SK-N-MC (cell line): ENCODE data around the gene LTBP2.

Experiments
- DNase-seq: peaks from one replicate; pipeline ENCODE4 v3.0.0-alpha.2; 2011; ENCODE audit warnings: low read depth, low spot score
- H3K27ac ChIP-seq: fragments of 200-600 bp; sonication (generic); 2 replicates; pipeline ENCODE4 v1.5.1; 2016; ENCODE audit warnings: mixed run types
- H3K36me3 ChIP-seq: fragments of 200-600 bp; sonication (generic); 2 replicates; pipeline ENCODE4 v1.6.1; 2017; ENCODE audit warnings: antibody characterized with exemption, low read length, mixed read lengths; ENCODE audit not compliant: insufficient read depth
- H3K4me3 ChIP-seq: fragments of 200-600 bp; sonication (generic); 2 replicates; pipeline ENCODE4 v1.5.1; 2016
- H3K9ac ChIP-seq: fragments of 200-600 bp; sonication (generic); 2 replicates; pipeline ENCODE4 v1.8.0; 2017; ENCODE audit warnings: mixed run types, mixed read lengths; ENCODE audit not compliant: insufficient read length
- H3K9me3 ChIP-seq: fragments of 200-600 bp; sonication (generic); 2 replicates; pipeline ENCODE4 v1.6.1; 2017; ENCODE audit warnings: low read depth, mild to moderate bottlenecking, antibody characterized with exemption, low read length, moderate library complexity, mixed read lengths
- EZH2 ChIP-seq: fragments of 200-600 bp; sonication (generic); IDR thresholded peaks from one replicate; pipeline ENCODE4 v1.6.1; 2017; ENCODE audit warnings: antibody characterized with exemption
- FOXP2 ChIP-seq: optimal IDR thresholded peaks from 2 replicates; pipeline ENCODE3; 2011; ENCODE audit warnings: mild to moderate bottlenecking, moderate library complexity; ENCODE audit not compliant: insufficient read depth; ENCODE audit errors: extremely low read length, control extremely low read depth
- POLR2AphosphoS5 ChIP-seq: IDR thresholded peaks from 2 replicates; pipeline ENCODE4 v1.6.1; 2012; ENCODE audit warnings: mild to moderate bottlenecking, low read depth, low read length, borderline replicate concordance

LTBP2 gene

GRCh38 chr14:74577247-74577947 is 34.6 kb downstream of the LTBP2 start:
- no peak overlapping the region for H3K4me3 ChIP-seq
- no peak overlapping the region for H3K27ac ChIP-seq
- H3K9ac ChIP-seq = no peak overlapping the region
- no peaks in the 10 kb centered on the region for H3K36me3 ChIP-seq
- TF ChIP-seq POLR2AphosphoS5 (no peak), FOXP2 (no peak), EZH2 (no peak)
- no peak for DNase-seq
- no peaks in the 10 kb centered on the region for H3K9me3 ChIP-seq

DNA sequence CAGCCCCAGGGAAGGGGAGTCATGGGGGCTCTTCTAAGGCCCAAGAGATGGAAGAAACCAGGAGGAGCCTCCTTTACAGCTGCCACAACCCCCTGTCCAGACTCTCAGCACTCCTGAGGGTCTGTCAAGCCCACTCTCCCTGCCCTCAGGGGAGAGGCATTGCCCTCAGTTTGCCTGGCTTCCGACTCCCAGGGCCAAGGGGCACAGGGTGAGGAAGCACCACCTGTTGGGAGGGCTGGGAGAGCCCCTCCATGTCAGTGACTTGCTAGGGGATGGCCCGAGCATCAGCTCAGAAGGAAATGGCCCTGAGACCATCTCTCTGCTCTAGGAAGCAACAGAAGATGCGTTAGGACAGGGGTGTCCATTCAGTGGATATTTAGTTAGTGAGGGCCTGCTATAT is 36.1 kb downstream of the LTBP2 start:
- Histone ChIP-seq H3K27ac (no peak overlapping the region), H3K4me3 (no peak overlapping the region), H3K9ac (no peak overlapping the region), H3K36me3 (no peaks in the 10 kb centered on the region), H3K9me3 (no peaks in the 10 kb centered on the region)
- TF ChIP-seq EZH2 (no peak), POLR2AphosphoS5 (no peak), FOXP2 (no peak)
- no peak for DNase-seq

- no peak overlapping the region for H3K4me3 ChIP-seq
- DNase-seq = no peak
- no peak for TF ChIP-seq EZH2
- no peak for TF ChIP-seq POLR2AphosphoS5
- no peak for TF ChIP-seq FOXP2
- no peak overlapping the region for H3K27ac ChIP-seq
- no peak overlapping the region for H3K9ac ChIP-seq
- no peaks in the 10 kb centered on the region for H3K9me3 ChIP-seq
- H3K36me3 ChIP-seq = no peaks in the 10 kb centered on the region
Measured at GRCh38 chr14:74575507-74575906, 36.5 kb downstream of the LTBP2 start.

DNA sequence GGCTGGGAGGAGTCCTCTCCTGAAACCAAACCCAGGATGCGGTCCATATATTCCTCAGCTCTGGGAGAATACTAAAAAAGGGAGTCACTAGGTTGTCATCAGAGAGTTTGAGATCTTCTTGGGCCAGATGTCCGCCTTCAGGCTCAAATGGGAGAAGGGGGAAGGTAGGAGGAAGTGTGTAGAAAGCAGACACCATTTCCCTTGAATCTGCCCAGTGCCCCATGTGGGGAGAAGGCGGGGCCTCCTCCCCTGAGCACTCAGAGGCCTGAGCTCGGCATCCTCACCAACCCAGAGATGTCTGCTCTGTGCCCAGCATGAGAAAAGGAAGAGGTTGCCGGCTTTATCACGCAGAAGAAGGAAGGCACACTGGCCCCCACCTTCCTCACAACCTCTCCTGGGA is 37.3 kb downstream of the LTBP2 start:
- DNase-seq = no peak
- no peak overlapping the region for H3K9ac ChIP-seq
- no peak overlapping the region for H3K27ac ChIP-seq
- TF ChIP-seq EZH2 (no peak), FOXP2 (no peak), POLR2AphosphoS5 (no peak)
- no peaks in the 10 kb centered on the region for H3K9me3 ChIP-seq
- no peaks in the 10 kb centered on the region for H3K36me3 ChIP-seq
- H3K4me3 ChIP-seq = no peak overlapping the region

GRCh38 chr14:74574090-74574433 is 38.0 kb downstream of the LTBP2 start:
- H3K4me3 ChIP-seq = no peak overlapping the region
- TF ChIP-seq FOXP2 (no peak), POLR2AphosphoS5 (no peak), EZH2 (no peak)
- no peak overlapping the region for H3K27ac ChIP-seq
- no peak overlapping the region for H3K9ac ChIP-seq
- DNase-seq = no peak
- H3K36me3 ChIP-seq = no peaks in the 10 kb centered on the region
- H3K9me3 ChIP-seq = no peaks in the 10 kb centered on the region

- Histone ChIP-seq H3K9me3 (no peaks in the 10 kb centered on the region), H3K9ac (no peak overlapping the region), H3K27ac (no peak overlapping the region), H3K4me3 (no peak overlapping the region), H3K36me3 (no peaks in the 10 kb centered on the region)
- TF ChIP-seq POLR2AphosphoS5 (no peak), FOXP2 (no peak), EZH2 (no peak)
- DNase-seq = no peak
Measured at GRCh38 chr14:74573421-74574089, 38.5 kb downstream of the LTBP2 start.

- TF ChIP-seq FOXP2 = no peak
- no peak for TF ChIP-seq POLR2AphosphoS5
- TF ChIP-seq EZH2 = no peak
- Histone ChIP-seq H3K4me3 (peak overlapping the region; percentile 85), H3K9ac (peak overlapping the region; percentile 78), H3K9me3 (no peaks in the 10 kb centered on the region), H3K36me3 (no peaks in the 10 kb centered on the region), H3K27ac (peak overlapping the region; percentile 91)
- no peak for DNase-seq
Measured at GRCh38 chr14:74572726-74573301, 39.2 kb downstream of the LTBP2 start.

DNA sequence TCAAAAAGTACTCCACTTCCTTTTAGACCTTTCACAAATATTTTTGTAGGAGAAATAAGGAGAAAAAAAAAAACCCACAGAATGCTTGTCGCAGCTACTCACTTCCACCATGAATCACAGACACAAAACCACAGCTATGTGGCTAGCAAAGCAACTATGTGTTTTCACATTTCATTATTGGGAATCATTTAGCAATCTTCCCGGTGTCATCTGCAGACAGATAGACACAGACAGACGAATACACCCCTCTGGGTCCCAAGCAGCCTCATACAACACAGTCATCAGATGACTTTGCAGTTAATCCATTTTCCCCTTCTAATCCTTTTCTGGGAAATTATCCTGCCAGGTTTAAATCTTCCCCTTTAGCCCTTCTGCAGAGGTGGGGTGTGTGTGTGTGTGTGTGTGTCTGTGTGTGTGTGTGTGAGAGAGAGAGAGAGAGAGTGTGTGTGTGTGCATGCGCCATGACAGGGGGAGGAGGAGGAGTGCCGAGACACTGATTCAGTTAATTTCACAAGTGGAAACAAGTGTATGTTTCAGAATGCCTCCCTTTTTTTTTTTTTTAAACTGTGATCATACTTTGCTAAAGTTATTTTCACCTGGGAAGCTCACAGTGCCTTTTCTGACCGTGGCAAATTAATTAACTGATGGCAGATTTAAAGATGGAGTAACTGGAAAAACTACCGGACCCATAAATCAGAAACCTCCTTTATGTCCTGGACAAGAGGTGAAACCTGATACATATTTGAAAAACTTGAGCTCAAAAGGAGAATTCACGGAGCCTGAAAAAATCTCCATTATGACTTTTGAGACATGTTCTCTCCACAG is 39.9 kb downstream of the LTBP2 start:
- H3K36me3 ChIP-seq = no peaks in the 10 kb centered on the region
- TF ChIP-seq FOXP2 (no peak), POLR2AphosphoS5 (peak; percentile 34; the same call in 1 of the 2 replicates)
- H3K9ac ChIP-seq = peak overlapping the region; percentile 78
- no peaks in the 10 kb centered on the region for H3K9me3 ChIP-seq
- no peak for DNase-seq
- peak overlapping the region; percentile 85 for H3K4me3 ChIP-seq
- H3K27ac ChIP-seq = peak overlapping the region; percentile 91

DNA sequence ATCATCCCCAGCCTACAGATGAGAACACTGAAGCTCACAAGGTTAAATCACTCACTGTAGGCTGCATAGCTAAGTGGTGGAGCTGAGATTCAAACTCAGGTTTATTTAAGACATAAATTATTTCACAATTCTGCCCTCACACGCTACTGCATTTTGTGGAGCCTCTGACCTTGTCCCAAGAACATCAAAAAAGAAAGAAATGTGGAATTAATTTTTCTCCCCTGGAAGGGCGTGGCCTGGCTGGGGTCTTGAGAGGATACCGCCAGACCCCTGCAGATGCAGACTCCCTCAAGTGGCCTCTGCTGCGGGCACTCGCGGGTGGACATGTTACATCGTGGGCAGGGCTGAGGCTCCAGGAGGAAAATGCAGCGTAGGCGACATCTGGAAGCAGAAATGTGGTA is 40.6 kb downstream of the LTBP2 start:
- Histone ChIP-seq H3K9ac (peak overlapping the region; percentile 78), H3K27ac (peak overlapping the region; percentile 91), H3K4me3 (peak overlapping the region; percentile 85), H3K9me3 (no peaks in the 10 kb centered on the region), H3K36me3 (no peaks in the 10 kb centered on the region)
- no peak for DNase-seq
- no peak for TF ChIP-seq EZH2
